AG09319 (cell line): ENCODE measurements around the gene EARS2.

Experiments
- DNase-seq: peaks from one replicate; pipeline ENCODE4 v3.0.0-alpha.2; 2010; ENCODE audit warnings: low read depth; ENCODE audit errors: extremely low read depth
- TF ChIP-seq, protein P1 (sequence below): IDR thresholded peaks from 2 replicates; pipeline ENCODE4 v1.5.1; 2011; ENCODE audit warnings: low read depth, mild to moderate bottlenecking, inconsistent platforms, low read length, moderate library complexity

Gene EARS2

GRCh38 chr16:23577493-23577892 is 20.3 kb upstream of the EARS2 start:
- TF ChIP-seq, protein P1, sequence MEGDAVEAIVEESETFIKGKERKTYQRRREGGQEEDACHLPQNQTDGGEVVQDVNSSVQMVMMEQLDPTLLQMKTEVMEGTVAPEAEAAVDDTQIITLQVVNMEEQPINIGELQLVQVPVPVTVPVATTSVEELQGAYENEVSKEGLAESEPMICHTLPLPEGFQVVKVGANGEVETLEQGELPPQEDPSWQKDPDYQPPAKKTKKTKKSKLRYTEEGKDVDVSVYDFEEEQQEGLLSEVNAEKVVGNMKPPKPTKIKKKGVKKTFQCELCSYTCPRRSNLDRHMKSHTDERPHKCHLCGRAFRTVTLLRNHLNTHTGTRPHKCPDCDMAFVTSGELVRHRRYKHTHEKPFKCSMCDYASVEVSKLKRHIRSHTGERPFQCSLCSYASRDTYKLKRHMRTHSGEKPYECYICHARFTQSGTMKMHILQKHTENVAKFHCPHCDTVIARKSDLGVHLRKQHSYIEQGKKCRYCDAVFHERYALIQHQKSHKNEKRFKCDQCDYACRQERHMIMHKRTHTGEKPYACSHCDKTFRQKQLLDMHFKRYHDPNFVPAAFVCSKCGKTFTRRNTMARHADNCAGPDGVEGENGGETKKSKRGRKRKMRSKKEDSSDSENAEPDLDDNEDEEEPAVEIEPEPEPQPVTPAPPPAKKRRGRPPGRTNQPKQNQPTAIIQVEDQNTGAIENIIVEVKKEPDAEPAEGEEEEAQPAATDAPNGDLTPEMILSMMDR, result no peak

DNA sequence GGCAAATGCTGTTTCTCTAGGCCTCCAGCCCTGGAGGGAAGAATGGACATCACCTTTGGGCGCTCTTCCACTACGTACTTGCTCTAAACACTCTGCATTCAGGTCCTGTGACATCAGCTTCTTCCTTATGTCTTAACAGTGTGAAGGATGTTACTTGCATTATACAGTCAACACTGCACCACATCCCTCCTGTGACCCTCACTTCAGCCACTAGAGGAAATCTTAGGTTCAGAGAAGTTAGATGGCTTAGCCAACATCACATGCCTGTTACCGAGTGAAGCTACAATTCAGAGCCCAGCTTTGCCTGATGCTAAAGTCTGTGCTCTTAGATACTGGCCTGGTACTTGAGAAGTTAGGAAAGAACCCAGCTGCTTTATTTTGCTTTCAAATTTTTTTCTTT is 18.7 kb upstream of the EARS2 start:
- DNase-seq, result no peak
- TF ChIP-seq, protein P1, result no peak

More at GRCh38 chr16:23577493-23577892, 20.3 kb upstream of the EARS2 start:
- no peak for DNase-seq

GRCh38 chr16:23573817-23574216 is 16.7 kb upstream of the EARS2 start:
- TF ChIP-seq, protein P1, result no peak
- no peak for DNase-seq

GRCh38 chr16:23572394-23572793 is 15.2 kb upstream of the EARS2 start:
- TF ChIP-seq, protein P1, result no peak
- no peak for DNase-seq

DNA sequence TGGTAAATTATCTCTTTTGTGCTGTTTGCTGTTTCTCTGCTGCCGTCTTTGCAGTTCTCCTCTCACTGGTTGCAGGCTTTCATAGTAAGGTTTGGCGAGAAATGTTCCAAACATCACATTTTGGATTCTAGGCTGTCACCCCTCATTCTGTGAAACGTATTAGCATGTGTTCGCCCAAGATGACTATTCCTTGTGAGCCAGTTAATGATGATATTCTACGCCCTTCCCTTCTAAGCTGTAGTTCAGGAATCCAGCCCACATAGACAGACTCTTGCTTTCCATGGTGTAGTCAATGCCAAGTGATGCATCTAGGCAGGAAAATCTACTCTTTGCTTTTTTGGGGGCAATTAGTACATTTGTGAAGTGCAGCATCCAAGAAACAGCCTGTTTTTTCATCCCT is 14.7 kb upstream of the EARS2 start:
- TF ChIP-seq, protein P1, result no peak
- DNase-seq, result no peak

GRCh38 chr16:23570992-23571632 is 14.0 kb upstream of the EARS2 start:
- no peak for DNase-seq

DNA sequence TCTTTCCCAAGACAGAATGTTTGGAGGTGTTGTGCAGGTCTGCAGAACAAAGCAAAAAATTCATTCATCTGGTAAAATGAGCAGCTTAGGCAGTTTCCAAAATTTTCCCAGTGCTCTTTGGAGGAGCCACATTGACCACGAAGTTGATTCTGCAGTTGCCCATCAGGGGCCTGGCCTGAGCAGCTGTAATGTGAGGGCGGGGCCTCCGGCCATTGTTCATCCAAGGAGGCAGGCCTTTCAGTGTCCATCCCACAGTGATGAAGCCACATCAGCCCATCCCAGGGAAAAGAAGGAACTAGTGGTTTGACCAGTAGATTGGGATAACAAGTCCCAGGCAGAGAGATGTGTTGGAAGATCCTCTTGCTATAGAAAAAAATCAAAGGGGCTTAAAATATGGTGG is 10.5 kb upstream of the EARS2 start:
- no peak for DNase-seq
- TF ChIP-seq, protein P1, result no peak

More at GRCh38 chr16:23570992-23571632, 14.0 kb upstream of the EARS2 start:
- TF ChIP-seq, protein P1, result no peak
